ENCODE data around the gene ESPNL.

DNA sequence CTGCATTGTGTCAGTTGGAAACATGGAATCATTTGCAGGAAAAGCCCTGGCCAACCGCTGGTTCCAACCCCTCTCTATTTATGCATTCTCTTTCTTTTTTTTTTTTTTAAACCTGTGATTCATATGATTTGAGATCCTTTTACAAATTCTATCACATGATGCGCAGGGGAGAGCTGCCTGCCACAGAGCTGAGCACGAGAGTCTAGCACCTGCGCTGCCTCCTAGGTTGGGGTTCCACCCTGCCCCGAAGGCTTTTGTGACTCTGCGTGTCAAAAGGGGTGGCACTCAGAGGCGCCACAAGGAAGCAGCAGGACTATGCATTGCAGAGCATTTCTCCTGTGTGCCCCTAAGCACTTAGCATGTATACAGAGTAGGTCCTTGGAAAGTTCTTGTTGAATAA is 17.3 kb upstream of the ESPNL start:
- TF ChIP-seq, protein P1, sequence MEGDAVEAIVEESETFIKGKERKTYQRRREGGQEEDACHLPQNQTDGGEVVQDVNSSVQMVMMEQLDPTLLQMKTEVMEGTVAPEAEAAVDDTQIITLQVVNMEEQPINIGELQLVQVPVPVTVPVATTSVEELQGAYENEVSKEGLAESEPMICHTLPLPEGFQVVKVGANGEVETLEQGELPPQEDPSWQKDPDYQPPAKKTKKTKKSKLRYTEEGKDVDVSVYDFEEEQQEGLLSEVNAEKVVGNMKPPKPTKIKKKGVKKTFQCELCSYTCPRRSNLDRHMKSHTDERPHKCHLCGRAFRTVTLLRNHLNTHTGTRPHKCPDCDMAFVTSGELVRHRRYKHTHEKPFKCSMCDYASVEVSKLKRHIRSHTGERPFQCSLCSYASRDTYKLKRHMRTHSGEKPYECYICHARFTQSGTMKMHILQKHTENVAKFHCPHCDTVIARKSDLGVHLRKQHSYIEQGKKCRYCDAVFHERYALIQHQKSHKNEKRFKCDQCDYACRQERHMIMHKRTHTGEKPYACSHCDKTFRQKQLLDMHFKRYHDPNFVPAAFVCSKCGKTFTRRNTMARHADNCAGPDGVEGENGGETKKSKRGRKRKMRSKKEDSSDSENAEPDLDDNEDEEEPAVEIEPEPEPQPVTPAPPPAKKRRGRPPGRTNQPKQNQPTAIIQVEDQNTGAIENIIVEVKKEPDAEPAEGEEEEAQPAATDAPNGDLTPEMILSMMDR (conservative IDR thresholded peaks at IDR 0.05; ENCODE audit: low read depth, low read length) = no peak
- TF ChIP-seq MAFK (IDR thresholded peaks at IDR 0.05; ENCODE audit: low read depth, low read length) = no peak
- TF ChIP-seq, protein P2, sequence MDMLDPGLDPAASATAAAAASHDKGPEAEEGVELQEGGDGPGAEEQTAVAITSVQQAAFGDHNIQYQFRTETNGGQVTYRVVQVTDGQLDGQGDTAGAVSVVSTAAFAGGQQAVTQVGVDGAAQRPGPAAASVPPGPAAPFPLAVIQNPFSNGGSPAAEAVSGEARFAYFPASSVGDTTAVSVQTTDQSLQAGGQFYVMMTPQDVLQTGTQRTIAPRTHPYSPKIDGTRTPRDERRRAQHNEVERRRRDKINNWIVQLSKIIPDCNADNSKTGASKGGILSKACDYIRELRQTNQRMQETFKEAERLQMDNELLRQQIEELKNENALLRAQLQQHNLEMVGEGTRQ (IDR thresholded peaks at IDR 0.05; ENCODE audit: low read depth, low read length) = no peak
- no peak for TF ChIP-seq POLR2A (IDR thresholded peaks at IDR 0.05; ENCODE audit: low read depth, low read length)
- no peak for TF ChIP-seq SMC3 (IDR thresholded peaks at IDR 0.05; ENCODE audit: low read depth, low read length)
- TF ChIP-seq RAD21 (IDR thresholded peaks at IDR 0.05; ENCODE audit: low read length) = no peak
- TF ChIP-seq CHD1 (IDR thresholded peaks at IDR 0.05; ENCODE audit: low read depth, low read length) = no peak
- no peak for TF ChIP-seq CEBPB (IDR thresholded peaks at IDR 0.05; ENCODE audit: low read depth, low read length)
- no peak for TF ChIP-seq RFX5 (IDR thresholded peaks at IDR 0.05; ENCODE audit: low read depth, low read length)
- TF ChIP-seq MAZ (IDR thresholded peaks at IDR 0.05; ENCODE audit: borderline replicate concordance, low read depth, low read length) = no peak

Measured in IMR-90 (cell line).